ENCODE data around the gene FBXL20.
A peak's percentile ranks its signal among the peaks of the same experiment; 100 is the strongest.

FBXL20 gene

GRCh38 chr17:39270923-39271322, 130.5 kb downstream of the FBXL20 start:
- H3K9ac ChIP-seq (ENCODE audit: low read length) = no peak overlapping the region
- H3K79me2 ChIP-seq (ENCODE audit: insufficient read depth, low read length) = no peaks in the 10 kb centered on the region
- H3K4me1 ChIP-seq (ENCODE audit: insufficient read depth, low read length, severe bottlenecking) = no peaks in the 10 kb centered on the region
- H3K27ac ChIP-seq (ENCODE audit: low read depth, low read length, poor library complexity, severe bottlenecking) = no peak overlapping the region
- H3K9me3 ChIP-seq (ENCODE audit: low read length) = no peaks in the 10 kb centered on the region
- H3K4me2 ChIP-seq (ENCODE audit: low read length) = no peak overlapping the region
- H3F3A ChIP-seq (ENCODE audit: insufficient read depth, low read length) = no peaks in the 10 kb centered on the region
- no peak overlapping the region for H3K4me3 ChIP-seq (ENCODE audit: low read depth, low read length, poor library complexity, severe bottlenecking)
- no peaks in the 10 kb centered on the region for H3K9me2 ChIP-seq (ENCODE audit: low read depth, low read length)
- TF ChIP-seq EZH2 (IDR thresholded peaks at IDR 0.05; ENCODE audit: borderline replicate concordance, low read length) = no peak
- TF ChIP-seq, protein P1, sequence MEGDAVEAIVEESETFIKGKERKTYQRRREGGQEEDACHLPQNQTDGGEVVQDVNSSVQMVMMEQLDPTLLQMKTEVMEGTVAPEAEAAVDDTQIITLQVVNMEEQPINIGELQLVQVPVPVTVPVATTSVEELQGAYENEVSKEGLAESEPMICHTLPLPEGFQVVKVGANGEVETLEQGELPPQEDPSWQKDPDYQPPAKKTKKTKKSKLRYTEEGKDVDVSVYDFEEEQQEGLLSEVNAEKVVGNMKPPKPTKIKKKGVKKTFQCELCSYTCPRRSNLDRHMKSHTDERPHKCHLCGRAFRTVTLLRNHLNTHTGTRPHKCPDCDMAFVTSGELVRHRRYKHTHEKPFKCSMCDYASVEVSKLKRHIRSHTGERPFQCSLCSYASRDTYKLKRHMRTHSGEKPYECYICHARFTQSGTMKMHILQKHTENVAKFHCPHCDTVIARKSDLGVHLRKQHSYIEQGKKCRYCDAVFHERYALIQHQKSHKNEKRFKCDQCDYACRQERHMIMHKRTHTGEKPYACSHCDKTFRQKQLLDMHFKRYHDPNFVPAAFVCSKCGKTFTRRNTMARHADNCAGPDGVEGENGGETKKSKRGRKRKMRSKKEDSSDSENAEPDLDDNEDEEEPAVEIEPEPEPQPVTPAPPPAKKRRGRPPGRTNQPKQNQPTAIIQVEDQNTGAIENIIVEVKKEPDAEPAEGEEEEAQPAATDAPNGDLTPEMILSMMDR (IDR thresholded peaks at IDR 0.05; ENCODE audit: low read length) = peak; percentile 62
- no peaks in the 10 kb centered on the region for H3K27me3 ChIP-seq (ENCODE audit: insufficient read depth, low read length)
- no peak overlapping the region for H2AFZ ChIP-seq (ENCODE audit: low read length)
- no peaks in the 10 kb centered on the region for H4K20me1 ChIP-seq (ENCODE audit: insufficient read depth, low read length)
- no peaks in the 10 kb centered on the region; the same call in 1 of the 2 replicates for H3K36me3 ChIP-seq (ENCODE audit: insufficient read depth, low read length)

DNA sequence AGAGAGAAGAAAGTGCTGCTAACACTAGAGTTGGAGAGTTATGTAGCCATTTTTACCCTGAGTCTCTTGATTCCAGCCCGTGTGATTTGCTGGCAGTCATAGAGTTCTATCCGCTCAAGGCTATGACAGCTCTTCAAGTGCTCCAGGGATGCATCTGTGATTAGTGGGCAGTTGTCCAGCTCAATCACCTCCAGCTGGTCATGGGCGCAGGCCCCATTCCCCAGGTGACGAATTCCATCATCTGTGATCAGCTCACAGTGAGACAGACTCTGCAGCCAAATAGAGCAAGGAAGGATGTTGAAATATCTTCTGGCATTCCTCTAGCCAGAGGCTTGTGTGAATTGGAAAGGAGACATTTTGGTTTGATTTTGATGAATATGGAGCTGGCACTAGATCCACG, 137.3 kb downstream of the FBXL20 start:
- no peak overlapping the region for H3K4me3 ChIP-seq (ENCODE audit: low read depth, low read length, poor library complexity, severe bottlenecking)
- H2AFZ ChIP-seq (ENCODE audit: low read length) = no peak overlapping the region
- TF ChIP-seq, protein P1 (IDR thresholded peaks at IDR 0.05; ENCODE audit: low read length) = no peak
- no peak for TF ChIP-seq EZH2 (IDR thresholded peaks at IDR 0.05; ENCODE audit: borderline replicate concordance, low read length)
- peaks cover 16% of the 10 kb centered on the region for H3K36me3 ChIP-seq (ENCODE audit: insufficient read depth, low read length)
- no peaks in the 10 kb centered on the region for H3K9me3 ChIP-seq (ENCODE audit: low read length)
- H3K4me1 ChIP-seq (ENCODE audit: insufficient read depth, low read length, severe bottlenecking) = no peaks in the 10 kb centered on the region
- no peaks in the 10 kb centered on the region for H3K27me3 ChIP-seq (ENCODE audit: insufficient read depth, low read length)
- no peaks in the 10 kb centered on the region for H3K9me2 ChIP-seq (ENCODE audit: low read depth, low read length)
- no peaks in the 10 kb centered on the region for H3F3A ChIP-seq (ENCODE audit: insufficient read depth, low read length)
- H3K79me2 ChIP-seq (ENCODE audit: insufficient read depth, low read length) = no peaks in the 10 kb centered on the region
- no peaks in the 10 kb centered on the region for H4K20me1 ChIP-seq (ENCODE audit: insufficient read depth, low read length)
- no peak overlapping the region for H3K9ac ChIP-seq (ENCODE audit: low read length)
- H3K4me2 ChIP-seq (ENCODE audit: low read length) = no peak overlapping the region
- H3K27ac ChIP-seq (ENCODE audit: low read depth, low read length, poor library complexity, severe bottlenecking) = no peak overlapping the region

- no peaks in the 10 kb centered on the region for H3F3A ChIP-seq (ENCODE audit: insufficient read depth, low read length)
- no peak overlapping the region for H2AFZ ChIP-seq (ENCODE audit: low read length)
- no peaks in the 10 kb centered on the region for H3K27me3 ChIP-seq (ENCODE audit: insufficient read depth, low read length)
- H3K27ac ChIP-seq (ENCODE audit: low read depth, low read length, poor library complexity, severe bottlenecking) = no peak overlapping the region
- H3K79me2 ChIP-seq (ENCODE audit: insufficient read depth, low read length) = no peaks in the 10 kb centered on the region
- TF ChIP-seq EZH2 (IDR thresholded peaks at IDR 0.05; ENCODE audit: borderline replicate concordance, low read length) = no peak
- TF ChIP-seq, protein P1 (IDR thresholded peaks at IDR 0.05; ENCODE audit: low read length) = peak; percentile 66
- no peak overlapping the region for H3K4me3 ChIP-seq (ENCODE audit: low read depth, low read length, poor library complexity, severe bottlenecking)
- no peak overlapping the region for H3K9ac ChIP-seq (ENCODE audit: low read length)
- no peaks in the 10 kb centered on the region for H4K20me1 ChIP-seq (ENCODE audit: insufficient read depth, low read length)
- H3K9me2 ChIP-seq (ENCODE audit: low read depth, low read length) = no peaks in the 10 kb centered on the region
- H3K4me1 ChIP-seq (ENCODE audit: insufficient read depth, low read length, severe bottlenecking) = no peaks in the 10 kb centered on the region
- H3K9me3 ChIP-seq (ENCODE audit: low read length) = no peaks in the 10 kb centered on the region
- no peak overlapping the region for H3K4me2 ChIP-seq (ENCODE audit: low read length)
- H3K36me3 ChIP-seq (ENCODE audit: insufficient read depth, low read length) = peaks cover 16% of the 10 kb centered on the region
Measured at GRCh38 chr17:39261286-39261685, 140.1 kb downstream of the FBXL20 start.

All from OCI-LY1 (cell line).